H1 (cell line): Measurements from ENCODE around the gene TPD52L1. TPM values are rescaled to one million over a fixed set of nuclear protein-coding genes. Genes with fewer than 3 reads are reported as not detected.

Experiments
- BRCA1 ChIP-seq: IDR thresholded peaks from 2 replicates; pipeline ENCODE4 v1.6.1; 2012; ENCODE audit warnings: low read depth, low read length, improper control_type of control experiment
- CTCF ChIP-seq, 3 experiments: IDR thresholded peaks; 1 replicate in 2 of 3; 2 replicates in 1 of 3; pipeline versions ENCODE4 v1.5.1 to v1.6.1; 2011; ENCODE audit warnings: low read length in 3 of 3, mild to moderate bottlenecking in 3 of 3, inconsistent platforms in 2 of 3, low read depth in 1 of 3, moderate library complexity in 1 of 3; ENCODE audit not compliant: insufficient read depth in 1 of 3; ENCODE audit errors: control extremely low read depth in 1 of 3
- SIX5 ChIP-seq: IDR thresholded peaks from 2 replicates; pipeline ENCODE4 v1.6.1; 2011; ENCODE audit warnings: mild to moderate bottlenecking, low read depth, low read length
- polyA plus RNA-seq, 7 experiments: library from polyadenylated mRNA; depleted of rRNA in 3 of 7; stranded (reverse) in 5 of 7; unstranded in 2 of 7; fragments of >200 nt in 5 of 7; fragments of 200-250 nt in 2 of 7; gene quantifications; 1 replicate in 5 of 7; 2 replicates in 1 of 7; 4 replicates in 1 of 7; pipeline versions ENCODE4 v1.2.1 to v1.2.3, GENCODE V29; 2011 to 2013; ENCODE audit warnings: missing spikeins in 2 of 7, mixed read lengths in 2 of 7
- total RNA-seq: library from RNA; stranded (reverse); fragmentation: NEBNext Ultra II Directional; extraction: Animal tissue kit (Norgen Biotek cat#: 25700); gene quantifications from 2 replicates; pipeline ENCODE4 v1.2.1, GENCODE V29; 2021

Gene TPD52L1
- total and polyA plus RNA-seq, 2 of the 8 experiments (the other 6 are each of a cell fraction or from before 2014, with no cell fraction given): 7.4 to 14.2 TPM

DNA sequence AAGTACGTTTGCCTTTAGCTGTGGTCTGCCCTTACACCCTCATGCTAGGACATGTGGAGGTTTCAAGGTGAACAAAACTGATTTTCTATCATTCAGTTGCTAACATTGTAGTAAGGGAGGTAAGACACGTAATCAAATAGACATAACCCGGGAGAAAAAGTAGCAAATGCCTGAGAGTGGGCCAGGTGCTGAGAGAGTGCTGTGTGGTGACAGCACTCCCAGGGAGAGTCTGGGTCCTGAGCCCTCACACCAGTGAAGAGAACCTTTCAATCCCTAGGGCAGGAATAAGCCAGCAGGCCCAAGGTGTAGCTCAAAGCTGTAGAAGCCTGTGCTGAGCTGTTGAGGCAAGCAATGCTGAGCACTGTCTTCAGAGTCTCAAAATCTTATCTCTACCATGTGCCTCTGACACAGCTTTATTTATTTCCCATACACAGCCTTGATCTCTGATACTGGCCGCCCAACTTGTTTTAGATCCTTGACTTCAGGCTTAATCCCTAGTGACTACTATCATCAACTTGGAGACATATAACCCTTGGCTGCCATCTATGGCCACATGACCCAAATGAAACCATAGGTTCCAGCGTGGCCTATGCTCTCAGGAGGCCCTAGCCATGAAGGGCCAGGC, 55.2 kb downstream of the TPD52L1 start (continued):
- TF ChIP-seq CTCF (IDR thresholded peaks at IDR 0.05; ENCODE audit: control extremely low read depth in 1 of 3, insufficient read depth in 1 of 3, low read depth in 1 of 3, low read length in 3 of 3) (no peak), BRCA1 (no peak), SIX5 (no peak)
- TF ChIP-seq, all 59 proteins: peak for 0
